HepG2 (cell line): ENCODE data around the gene ALDH2. TPM values are rescaled to one million over a fixed set of nuclear protein-coding genes. Genes with fewer than 3 reads are reported as not detected.

Experiments
- ATAC-seq: fragments of 200-7000 bp; cut with Tn5 transposase; 3 replicates; pipeline ENCODE4 v1.9.1; 2020; ENCODE audit warnings: mild to moderate bottlenecking, moderate library complexity
- BruUV-seq: library from RNA; stranded (reverse); fragments of 400-500 nt; replicated peaks from 2 replicates; lab custom pipeline; 2021; lab: Mats Ljungman, UMichigan
- CTCF ChIA-PET: fragments of 300-600 bp; formaldehyde crosslinking; extraction: SDS; loops from one replicate; lab custom pipeline; 2021; ENCODE audit warnings: low total read pairs, inconsistent platforms, low intra/inter-chr PET ratio; lab: Yijun Ruan, JAX
- POLR2A ChIA-PET: fragments of 350-600 bp; sonication (Branson Sonifier 250); formaldehyde crosslinking; loops from one replicate; lab custom pipeline; 2020; ENCODE audit warnings: antibody characterized with exemption, inconsistent platforms; lab: Yijun Ruan, JAX
- DNase-seq: peaks from one replicate; pipeline ENCODE4 v3.0.0-alpha.2; 2015; ENCODE audit warnings: low spot score
- FAIRE-seq: peaks from 3 replicates; lab custom pipeline; 2011; peaks lifted over from hg19 to GRCh38; lab: Jason Lieb, UNC
- H2AFZ ChIP-seq: one replicate; pipeline ENCODE4 v1.6.1; 2011; ENCODE audit warnings: low read length, inconsistent platforms
- H3K27ac ChIP-seq: fragments of 300-600 bp; 3 replicates; pipeline ENCODE4 v1.8.0; 2011; ENCODE audit warnings: mixed run types, mild to moderate bottlenecking, mixed read lengths, low read length, inconsistent platforms; ENCODE audit not compliant: insufficient read depth; ENCODE audit errors: extremely low read length
- H3K27me3 ChIP-seq, 2 experiments: fragments of 200-600 bp in 1 of 2; 2 replicates in 1 of 2; 3 replicates in 1 of 2; pipeline versions ENCODE4 v1.6.0 to v1.8.0; 2011; ENCODE audit warnings: low read length in 2 of 2, mild to moderate bottlenecking in 2 of 2, moderate library complexity in 2 of 2, inconsistent platforms in 1 of 2; ENCODE audit not compliant: insufficient read depth in 2 of 2, control insufficient read depth in 1 of 2
- H3K36me3 ChIP-seq, 2 experiments: fragments of 200-600 bp in 1 of 2; replicated peaks in 1 of 2; 2 replicates in 1 of 2; 3 replicates in 1 of 2; pipeline versions ENCODE4 v1.5.1 to v1.8.0; 2011; ENCODE audit warnings: low read length in 2 of 2, inconsistent platforms in 1 of 2; ENCODE audit not compliant: insufficient read depth in 2 of 2, control insufficient read depth in 1 of 2
- H3K4me1 ChIP-seq: 2 replicates; pipeline ENCODE4 v1.5.1; 2012; ENCODE audit warnings: low read length, inconsistent platforms; ENCODE audit not compliant: insufficient read depth
- H3K4me2 ChIP-seq: 2 replicates; pipeline ENCODE4 v1.6.0; 2011; ENCODE audit warnings: low read depth, low read length, inconsistent platforms
- H3K4me3 ChIP-seq, 3 experiments: fragments of 200-600 bp in 1 of 3; sonication (generic), shearing (Covaris generic) in 1 of 3; replicated peaks in 1 of 3; 2 replicates each; pipeline ENCODE4 v1.5.1; 2011 to 2016; ENCODE audit warnings: low read length in 3 of 3, inconsistent platforms in 2 of 3, low read depth in 2 of 3, mild to moderate bottlenecking in 2 of 3, control low read depth in 1 of 3, mixed read lengths in 1 of 3; ENCODE audit not compliant: insufficient read depth in 1 of 3
- H3K79me2 ChIP-seq: one replicate; pipeline ENCODE4 v1.6.1; 2011; ENCODE audit warnings: low read length, inconsistent platforms; ENCODE audit not compliant: insufficient read depth
- H3K9ac ChIP-seq: 2 replicates; pipeline ENCODE4 v1.6.0; 2011; ENCODE audit warnings: mild to moderate bottlenecking, low read depth, low read length, inconsistent platforms; ENCODE audit not compliant: insufficient read depth
- H3K9me3 ChIP-seq: 2 replicates; pipeline ENCODE4 v1.5.1; 2012; ENCODE audit warnings: mild to moderate bottlenecking, low read length
- H4K20me1 ChIP-seq: 2 replicates; pipeline ENCODE4 v1.6.0; 2011; ENCODE audit warnings: inconsistent platforms, mild to moderate bottlenecking, low read length, moderate library complexity; ENCODE audit not compliant: insufficient read depth
- ELF1 ChIP-seq: sonication (generic); formaldehyde crosslinking; IDR thresholded peaks from 2 replicates; pipeline ENCODE4 v1.4.0; 2020; ENCODE audit warnings: missing genetic modification reagents
- KDM5A ChIP-seq: fragments of 200-600 bp; sonication (generic); IDR thresholded peaks from 2 replicates; pipeline ENCODE4 v1.7.0; 2018; ENCODE audit warnings: antibody characterized with exemption, mild to moderate bottlenecking, low read length, borderline replicate concordance
- MEIS1 ChIP-seq: sonication (generic); formaldehyde crosslinking; IDR thresholded peaks from 2 replicates; pipeline ENCODE4 v1.9.0; 2021; ENCODE audit warnings: mild to moderate bottlenecking, missing genetic modification reagents, moderate library complexity, borderline replicate concordance
- PRDM10 ChIP-seq: sonication (generic); formaldehyde crosslinking; IDR thresholded peaks from 2 replicates; pipeline ENCODE4 v1.4.0; 2020; ENCODE audit warnings: low read depth, missing genetic modification reagents
- SNRNP70 ChIP-seq: fragments of 200-400 bp; formaldehyde crosslinking; IDR thresholded peaks from 2 replicates; pipeline ENCODE4 v1.6.1; 2017; ENCODE audit warnings: mild to moderate bottlenecking, low read depth, low read length, moderate library complexity
- SP4 ChIP-seq: sonication (generic); formaldehyde crosslinking; IDR thresholded peaks from 2 replicates; pipeline ENCODE4 v1.8.1; 2023; ENCODE audit warnings: mild to moderate bottlenecking, missing genetic modification reagents
- XBP1 ChIP-seq: sonication (generic); formaldehyde crosslinking; IDR thresholded peaks from 2 replicates; pipeline ENCODE4 v1.5.0; 2020; ENCODE audit warnings: missing genetic modification reagents
- ZNF207 ChIP-seq: fragments of 450-650 bp; IDR thresholded peaks from 2 replicates; pipeline ENCODE4 v1.6.1; 2016; ENCODE audit warnings: antibody characterized with exemption, borderline replicate concordance
- ZNF382 ChIP-seq: sonication (generic); formaldehyde crosslinking; IDR thresholded peaks from 2 replicates; pipeline ENCODE4 v1.5.0; 2020; ENCODE audit warnings: missing genetic modification reagents, mild to moderate bottlenecking, borderline replicate concordance
- WGBS: methylation state at CpG from one replicate; pipeline ENCODE4 v1.1.6; 2017; ENCODE audit warnings: low lambda C conversion rate; 5-methylcytosine and 5-hydroxymethylcytosine counted together
- in situ Hi-C: cut with HindIII; loops from 2 replicates; pipeline ENCODE4 v1.10.0; 2017; ENCODE audit warnings: low pct_unique_long_range_greater_than_20kb; ENCODE audit not compliant: extremely low pct_ligation_motif_present
- intact Hi-C: fragments of 100-400 bp; cut with micrococcal nuclease; formaldehyde crosslinking; loops from one replicate; pipeline ENCODE4 v1.10.0; 2022; ENCODE audit not compliant: unreplicated experiment
- polyA plus RNA-seq, 8 experiments: library from polyadenylated mRNA; depleted of rRNA in 3 of 8; stranded (reverse) in 7 of 8; unstranded in 1 of 8; fragments of >200 nt; fragmentation: Illumina TruSeq in 4 of 8; extraction: Trizol in 4 of 8; gene quantifications; 2 replicates each; pipeline versions ENCODE4 v1.2.1 to v1.2.3, GENCODE V29; 2011 to 2016; ENCODE audit warnings: low read depth in 4 of 8, missing spikeins in 1 of 8, mixed read lengths in 1 of 8; ENCODE audit not compliant: insufficient read depth in 1 of 8
- total RNA-seq, 5 experiments: library from RNA; depleted of rRNA; stranded (reverse); fragments of >200 nt; fragmentation: Illumina TruSeq; extraction: Trizol; gene quantifications; 2 replicates each; pipeline ENCODE4 v1.2.3, GENCODE V29; 2016; ENCODE audit warnings: low read depth in 1 of 5

ALDH2 gene
- total and polyA plus RNA-seq, 2 of the 13 experiments (the other 11 are each of a cell fraction or from before 2014, with no cell fraction given): 78.8 to 103 TPM

- Histone ChIP-seq H3K27me3 (no peaks in the 10 kb centered on the region), H3K9ac (no peak overlapping the region), H3K4me2 (no peak overlapping the region), H3K9me3 (no peaks in the 10 kb centered on the region), H3K79me2 (no peaks in the 10 kb centered on the region), H3K4me3 (no peak overlapping the region), H2AFZ (no peak overlapping the region), H3K4me1 (peaks cover 7% of the 10 kb centered on the region), H3K36me3 (no peaks in the 10 kb centered on the region), H4K20me1 (no peaks in the 10 kb centered on the region), H3K27ac (no peak overlapping the region)
- BruUV-seq: no TSS peak
- WGBS: 70% methylated on average over 5 of the region's 5 CpGs
- no peak for ATAC-seq
- TF ChIP-seq ZNF207 (no peak), SP4 (no peak), SNRNP70 (no peak), KDM5A (no peak), PRDM10 (no peak), MEIS1 (CRISPR knock-in tag) (no peak), ELF1 (CRISPR knock-in tag) (no peak), ZNF382 (CRISPR knock-in tag) (no peak), XBP1 (CRISPR knock-in tag) (no peak)
- intact Hi-C loops (no loop called here), in situ Hi-C loops (no loop called here)
- CTCF ChIA-PET: no interaction called here
- POLR2A ChIA-PET: interaction anchor here (0.6 to 0.9 kb wide), 2 partner anchors 26 to 43 kb away, joined by 3 to 4 read pairs; no protein-coding TSS in a partner anchor
- FAIRE-seq: no peak
- DNase-seq: no peak
Measured at GRCh38 chr12:111761099-111761498, 5.6 kb upstream of the ALDH2 start.
